HepG2 (cell line): ENCODE measurements around the gene HELZ. TPM values are rescaled to one million over a fixed set of nuclear protein-coding genes. Genes with fewer than 3 reads are reported as not detected.

Experiments
- ARID4A ChIP-seq: sonication (generic); formaldehyde crosslinking; IDR thresholded peaks from 2 replicates; pipeline ENCODE4 v1.5.0; 2020; ENCODE audit warnings: mild to moderate bottlenecking, missing genetic modification reagents, borderline replicate concordance
- ARNTL ChIP-seq: sonication (generic); formaldehyde crosslinking; IDR thresholded peaks from 2 replicates; pipeline ENCODE4 v1.4.0; 2020; ENCODE audit warnings: mild to moderate bottlenecking, missing genetic modification reagents
- ATF3 ChIP-seq: sonication (generic); formaldehyde crosslinking; IDR thresholded peaks from 2 replicates; pipeline ENCODE4 v1.4.0; 2020; ENCODE audit warnings: missing genetic modification reagents
- DZIP1 ChIP-seq: sonication (generic); formaldehyde crosslinking; IDR thresholded peaks from 2 replicates; pipeline ENCODE4 v1.5.0; 2020; ENCODE audit warnings: mild to moderate bottlenecking, missing genetic modification reagents
- ESRRA ChIP-seq: sonication (generic); formaldehyde crosslinking; IDR thresholded peaks from 2 replicates; pipeline ENCODE4 v1.5.1; 2020; ENCODE audit warnings: mild to moderate bottlenecking, low read depth, missing genetic modification reagents
- KDM4B ChIP-seq: sonication (generic); formaldehyde crosslinking; IDR thresholded peaks from 2 replicates; pipeline ENCODE4 v1.4.0; 2020; ENCODE audit warnings: missing genetic modification reagents
- NFIC ChIP-seq: IDR thresholded peaks from 2 replicates; pipeline ENCODE4 v1.6.1; 2012; ENCODE audit warnings: mild to moderate bottlenecking, low read length, inconsistent platforms
- NPAS2 ChIP-seq: sonication (generic); formaldehyde crosslinking; IDR thresholded peaks from 2 replicates; pipeline ENCODE4 v1.8.0; 2022; ENCODE audit warnings: mild to moderate bottlenecking, missing genetic modification reagents, borderline replicate concordance
- NR0B2 ChIP-seq: sonication (generic); formaldehyde crosslinking; IDR thresholded peaks from 2 replicates; pipeline ENCODE4 v1.4.0; 2020; ENCODE audit warnings: mild to moderate bottlenecking, missing genetic modification reagents
- PLSCR1 ChIP-seq: sonication (generic); formaldehyde crosslinking; IDR thresholded peaks from 2 replicates; pipeline ENCODE4 v1.5.0; 2020; ENCODE audit warnings: missing genetic modification reagents, mild to moderate bottlenecking, borderline replicate concordance
- RBM39 ChIP-seq: fragments of 200-400 bp; formaldehyde crosslinking; IDR thresholded peaks from one replicate; pipeline ENCODE4 v1.6.1; 2018; ENCODE audit warnings: antibody characterized with exemption, mild to moderate bottlenecking, low read depth, low read length; ENCODE audit not compliant: poor library complexity, severe bottlenecking
- SALL1 ChIP-seq: sonication (generic); formaldehyde crosslinking; IDR thresholded peaks from 2 replicates; pipeline ENCODE4 v1.8.0; 2022; ENCODE audit warnings: mild to moderate bottlenecking, missing genetic modification reagents
- SATB2 ChIP-seq: sonication (generic); formaldehyde crosslinking; IDR thresholded peaks from 2 replicates; pipeline ENCODE4 v1.5.0; 2020; ENCODE audit warnings: missing genetic modification reagents
- SRSF1 ChIP-seq: fragments of 200-400 bp; formaldehyde crosslinking; optimal IDR thresholded peaks from 2 replicates; pipeline ENCODE3; 2017; ENCODE audit warnings: mild to moderate bottlenecking, low read depth, low read length, moderate library complexity
- ZBTB25 ChIP-seq: IDR thresholded peaks from 2 replicates; pipeline ENCODE4 v1.6.1; 2018; ENCODE audit warnings: missing genetic modification reagents
- ZC3H13 ChIP-seq: sonication (generic); formaldehyde crosslinking; IDR thresholded peaks from 2 replicates; pipeline ENCODE4 v1.8.1; 2023; ENCODE audit warnings: mild to moderate bottlenecking, missing genetic modification reagents, moderate library complexity
- ZNF180 ChIP-seq: sonication (generic); formaldehyde crosslinking; IDR thresholded peaks from 2 replicates; pipeline ENCODE4 v1.4.0; 2020; ENCODE audit warnings: low read depth, missing genetic modification reagents, borderline replicate concordance
- ZNF414 ChIP-seq: sonication (generic); formaldehyde crosslinking; IDR thresholded peaks from 2 replicates; pipeline ENCODE4 v1.5.0; 2020; ENCODE audit warnings: missing genetic modification reagents
- ZNF510 ChIP-seq: sonication (generic); formaldehyde crosslinking; IDR thresholded peaks from 2 replicates; pipeline ENCODE4 v1.4.0; 2020; ENCODE audit warnings: low read depth, mild to moderate bottlenecking, missing genetic modification reagents
- polyA plus RNA-seq, 8 experiments: library from polyadenylated mRNA; depleted of rRNA in 3 of 8; stranded (reverse) in 7 of 8; unstranded in 1 of 8; fragments of >200 nt; fragmentation: Illumina TruSeq in 4 of 8; extraction: Trizol in 4 of 8; gene quantifications; 2 replicates each; pipeline versions ENCODE4 v1.2.1 to v1.2.3, GENCODE V29; 2011 to 2016; ENCODE audit warnings: low read depth in 4 of 8, missing spikeins in 1 of 8, mixed read lengths in 1 of 8; ENCODE audit not compliant: insufficient read depth in 1 of 8
- total RNA-seq, 5 experiments: library from RNA; depleted of rRNA; stranded (reverse); fragments of >200 nt; fragmentation: Illumina TruSeq; extraction: Trizol; gene quantifications; 2 replicates each; pipeline ENCODE4 v1.2.3, GENCODE V29; 2016; ENCODE audit warnings: low read depth in 1 of 5

The HELZ gene
- total and polyA plus RNA-seq, 2 of the 13 experiments (the other 11 are each of a cell fraction or from before 2014, with no cell fraction given), result 35.3 to 52.4 TPM

GRCh38 chr17:67247416-67247900 lies 2.5 kb upstream of the HELZ start (continued):
- TF ChIP-seq SATB2 (CRISPR knock-in tag), result no peak
- no peak for TF ChIP-seq ATF3 (CRISPR knock-in tag)
- TF ChIP-seq ZNF414 (CRISPR knock-in tag), result no peak
- no peak for TF ChIP-seq ZC3H13 (CRISPR knock-in tag)
- TF ChIP-seq ARNTL (CRISPR knock-in tag), result peak; percentile 12
- no peak for TF ChIP-seq ZNF180
- peak; percentile 44; the same call in 1 of the 2 replicates for TF ChIP-seq NR0B2 (CRISPR knock-in tag)
- no peak for TF ChIP-seq DZIP1 (CRISPR knock-in tag)
- no peak for TF ChIP-seq ZBTB25 (CRISPR knock-in tag)
- TF ChIP-seq ESRRA, result no peak; the same call in 1 of the 2 replicates
- TF ChIP-seq SALL1 (CRISPR knock-in tag), result no peak
- no peak for TF ChIP-seq PLSCR1
- no peak for TF ChIP-seq RBM39
- no peak for TF ChIP-seq NPAS2 (CRISPR knock-in tag)
- peak; percentile 1; the same call in 1 of the 2 replicates for TF ChIP-seq ARID4A (CRISPR knock-in tag)
- no peak for TF ChIP-seq SRSF1
- TF ChIP-seq ZNF510 (CRISPR knock-in tag), result no peak
- TF ChIP-seq NFIC, result no peak
- no peak for TF ChIP-seq KDM4B
